ENCODE measurements around the gene EDA. TPM values are rescaled to one million over a fixed set of nuclear protein-coding genes. Genes with fewer than 3 reads are reported as not detected.

The EDA gene
- 0.07 TPM in 1 of 2 replicates, not detected in the other for total RNA-seq (2014; rRNA removed; shearing (Covaris generic); ENCODE audit: low replicate concordance)

GRCh38 chrX:69615779-69616456 lies at the start of gene EDA:
TSS of gene EDA (plus strand) at chrX:69616113.
- peak; percentile 77 for DNase-seq
- no peaks in the 10 kb centered on the region for H3K9me3 ChIP-seq
- H3K36me3 ChIP-seq: no peaks in the 10 kb centered on the region
- H3K27me3 ChIP-seq: peaks cover 9% of the 10 kb centered on the region; the same call in 1 of the 2 replicates
- H3K4me3 ChIP-seq: peak within 1 kb of the TSS; percentile 35

- Histone ChIP-seq H3K27me3 (no peaks in the 10 kb centered on the region), H3K4me3 (no peak overlapping the region), H3K36me3 (no peaks in the 10 kb centered on the region), H3K9me3 (no peaks in the 10 kb centered on the region)
- DNase-seq: no peak
These were observed 47.1 kb upstream of the EDA start for GRCh38 chrX:69568828-69569227.

- Histone ChIP-seq H3K9me3 (no peaks in the 10 kb centered on the region), H3K4me3 (no peak overlapping the region), H3K36me3 (no peaks in the 10 kb centered on the region), H3K27me3 (no peaks in the 10 kb centered on the region)
- no peak for DNase-seq
These were observed 18.5 kb upstream of the EDA start for GRCh38 chrX:69597399-69597798.

DNA sequence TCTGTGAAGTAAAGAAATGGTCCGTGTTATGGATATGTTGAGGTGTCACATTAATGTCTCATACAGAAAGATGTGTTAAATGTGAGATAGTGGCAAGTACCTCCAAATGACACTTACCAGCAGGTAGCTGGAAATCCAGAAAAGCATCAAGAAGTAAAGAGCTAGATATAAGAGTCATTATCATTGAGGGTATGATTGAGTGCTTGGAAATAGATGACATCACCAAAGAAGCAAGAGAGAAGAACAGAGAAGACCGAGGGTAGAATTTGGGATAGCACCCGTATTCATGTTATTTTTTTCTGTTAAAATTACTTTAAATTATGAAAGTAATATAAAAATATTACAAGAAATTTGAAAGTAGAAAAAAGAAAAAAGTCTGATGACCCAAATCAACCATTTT lies 15.7 kb upstream of the EDA start:
- Histone ChIP-seq H3K9me3 (no peaks in the 10 kb centered on the region), H3K27me3 (no peaks in the 10 kb centered on the region), H3K4me3 (no peak overlapping the region), H3K36me3 (no peaks in the 10 kb centered on the region)
- no peak for DNase-seq

DNA sequence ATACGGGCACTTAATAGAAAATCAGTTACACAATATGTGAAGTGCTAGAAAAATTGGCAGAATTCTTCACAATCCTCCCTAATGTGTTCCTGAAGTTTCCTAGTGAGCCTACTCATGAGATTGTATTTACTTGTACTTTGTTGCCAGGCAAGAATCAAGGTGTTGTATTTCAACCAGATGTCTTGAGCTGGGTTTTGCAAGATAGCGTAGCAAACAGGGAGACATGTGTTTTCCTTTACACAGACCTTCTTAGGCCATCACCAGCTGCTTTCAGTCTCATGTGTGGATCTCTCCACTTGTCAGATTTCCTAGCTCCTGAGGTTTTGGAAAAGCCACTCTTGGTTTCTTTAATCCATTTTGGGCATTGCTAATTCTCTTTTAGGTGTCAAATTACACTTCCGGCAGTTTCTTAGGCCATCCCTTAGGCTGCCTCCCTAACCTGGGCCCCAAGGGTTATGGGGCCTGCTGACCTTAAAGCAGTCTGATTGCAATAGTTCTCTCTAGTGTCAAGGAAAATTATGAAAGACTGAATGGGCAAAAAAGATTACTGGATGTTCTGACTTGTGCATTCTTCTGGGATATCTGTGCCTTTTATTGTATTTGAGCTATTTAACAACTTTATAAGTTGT lies 12.2 kb upstream of the EDA start:
- no peak for DNase-seq
- Histone ChIP-seq H3K9me3 (no peaks in the 10 kb centered on the region), H3K36me3 (no peaks in the 10 kb centered on the region), H3K27me3 (no peaks in the 10 kb centered on the region), H3K4me3 (no peak overlapping the region)

- H3K4me3 ChIP-seq: no peak overlapping the region
- DNase-seq: no peak
- H3K27me3 ChIP-seq: no peaks in the 10 kb centered on the region
These were observed 10.4 kb upstream of the EDA start for GRCh38 chrX:69605521-69605920.

GRCh38 chrX:69607616-69608015 lies 8.3 kb upstream of the EDA start:
- Histone ChIP-seq H3K4me3 (no peak overlapping the region), H3K27me3 (no peaks in the 10 kb centered on the region), H3K36me3 (no peaks in the 10 kb centered on the region), H3K9me3 (no peaks in the 10 kb centered on the region)
- DNase-seq: no peak

More at GRCh38 chrX:69605521-69605920, 10.4 kb upstream of the EDA start:
- H3K36me3 ChIP-seq: no peaks in the 10 kb centered on the region
- H3K9me3 ChIP-seq: no peaks in the 10 kb centered on the region

DNA sequence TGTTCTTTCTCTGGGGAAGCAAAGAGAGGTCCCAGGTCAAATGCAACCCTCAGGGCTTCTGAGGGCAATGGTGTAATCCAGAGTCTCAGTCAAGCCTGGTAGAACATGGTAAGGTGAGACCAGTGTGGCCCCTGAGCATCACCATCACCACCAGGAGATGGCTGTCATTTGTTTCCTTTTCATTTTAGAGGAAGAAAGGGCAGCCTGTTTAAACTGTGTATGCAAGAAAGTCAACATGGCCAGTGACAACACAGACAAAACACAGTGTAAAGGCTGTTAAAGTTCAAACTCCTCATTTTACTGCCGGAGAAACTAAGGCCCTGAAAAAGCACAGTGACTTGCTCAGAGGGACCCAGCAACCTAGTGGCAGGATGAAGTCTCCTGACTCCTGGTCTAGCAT lies 2.0 kb upstream of the EDA start:
- peaks cover 9% of the 10 kb centered on the region; the same call in 1 of the 2 replicates for H3K27me3 ChIP-seq
- H3K36me3 ChIP-seq: no peaks in the 10 kb centered on the region
- H3K9me3 ChIP-seq: no peaks in the 10 kb centered on the region
- H3K4me3 ChIP-seq: no peak overlapping the region
- no peak for DNase-seq

GRCh38 chrX:69614886-69615285 lies 1.0 kb upstream of the EDA start:
- peaks cover 9% of the 10 kb centered on the region; the same call in 1 of the 2 replicates for H3K27me3 ChIP-seq
- H3K4me3 ChIP-seq: no peak overlapping the region
- H3K9me3 ChIP-seq: no peaks in the 10 kb centered on the region
- DNase-seq: no peak
- H3K36me3 ChIP-seq: no peaks in the 10 kb centered on the region

- H3K9me3 ChIP-seq: no peaks in the 10 kb centered on the region
- H3K27me3 ChIP-seq: peaks cover 9% of the 10 kb centered on the region; the same call in 1 of the 2 replicates
- no peak for DNase-seq
- no peaks in the 10 kb centered on the region for H3K36me3 ChIP-seq
- no peak overlapping the region for H3K4me3 ChIP-seq
These were observed 571 bp upstream of the EDA start for GRCh38 chrX:69615342-69615741.

GRCh38 chrX:69616457-69617203 lies 717 bp downstream of the EDA start:
- peaks cover 9% of the 10 kb centered on the region; the same call in 1 of the 2 replicates for H3K27me3 ChIP-seq
- no peak overlapping the region; the same call in 1 of the 2 replicates for H3K4me3 ChIP-seq
- peak; percentile 0 for DNase-seq
- no peaks in the 10 kb centered on the region for H3K9me3 ChIP-seq
- H3K36me3 ChIP-seq: no peaks in the 10 kb centered on the region

DNA sequence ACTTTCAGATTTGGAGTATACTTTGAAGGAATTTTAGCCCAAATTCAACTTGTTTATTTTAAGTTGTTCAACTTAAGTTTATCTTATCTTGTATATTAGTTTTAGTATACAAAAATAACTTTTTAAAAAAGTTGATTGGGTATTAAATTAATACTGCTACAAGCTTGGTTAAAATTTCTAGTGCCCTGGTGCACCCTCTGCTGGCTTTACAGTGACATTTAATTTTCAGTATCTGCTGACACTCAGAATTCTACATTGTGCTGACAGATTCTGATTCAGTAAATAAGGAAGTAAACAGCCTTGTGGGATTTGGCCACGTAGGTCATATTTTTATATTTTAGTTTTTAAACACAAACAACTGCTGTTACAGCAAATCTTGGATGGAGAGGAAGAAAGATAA lies 2.9 kb downstream of the EDA start:
- H3K27me3 ChIP-seq: peaks cover 9% of the 10 kb centered on the region; the same call in 1 of the 2 replicates
- no peaks in the 10 kb centered on the region for H3K9me3 ChIP-seq
- H3K4me3 ChIP-seq: no peak overlapping the region
- no peaks in the 10 kb centered on the region for H3K36me3 ChIP-seq
- no peak for DNase-seq

DNA sequence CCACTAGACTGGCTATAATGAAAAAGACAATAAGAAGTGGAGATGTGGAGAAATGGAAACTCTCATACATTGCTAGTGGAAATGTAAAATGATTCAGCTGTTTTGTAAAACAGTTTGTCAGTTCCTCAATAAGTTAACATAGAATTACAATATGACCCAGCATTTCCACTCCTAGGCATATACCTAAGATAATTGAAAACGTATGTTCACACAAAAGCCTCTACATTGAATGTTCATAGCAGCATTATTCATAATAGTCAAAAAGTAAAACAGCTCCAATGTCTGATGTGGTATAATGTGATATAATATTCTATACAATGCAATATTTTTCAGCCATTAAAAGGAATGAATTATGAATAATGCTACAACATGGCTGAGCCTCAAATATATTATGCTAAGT lies 10.2 kb downstream of the EDA start:
- Histone ChIP-seq H3K9me3 (no peaks in the 10 kb centered on the region), H3K36me3 (no peaks in the 10 kb centered on the region), H3K4me3 (no peak overlapping the region), H3K27me3 (no peaks in the 10 kb centered on the region)
- no peak for DNase-seq

DNA sequence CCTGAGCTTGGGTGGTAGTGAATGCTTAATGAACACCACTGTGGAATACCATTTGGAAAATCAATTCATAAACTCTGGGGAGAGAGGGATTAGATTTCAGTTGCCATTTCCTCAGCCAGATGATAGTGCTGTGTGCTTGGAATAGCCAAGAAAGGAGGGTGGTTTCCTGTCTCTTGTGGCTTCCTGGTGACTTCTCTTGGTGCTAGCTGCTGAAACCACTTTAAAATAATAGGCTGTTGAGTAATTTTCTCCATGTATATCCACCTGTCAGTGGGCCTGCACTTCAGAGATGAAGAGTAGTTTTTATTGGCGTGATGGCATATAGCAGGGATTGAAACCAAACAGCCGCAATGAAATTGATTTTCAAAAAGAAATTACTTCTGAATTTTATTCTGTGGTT lies 11.8 kb downstream of the EDA start:
- Histone ChIP-seq H3K27me3 (no peaks in the 10 kb centered on the region), H3K4me3 (no peak overlapping the region), H3K36me3 (no peaks in the 10 kb centered on the region), H3K9me3 (no peaks in the 10 kb centered on the region)
- no peak for DNase-seq

DNA sequence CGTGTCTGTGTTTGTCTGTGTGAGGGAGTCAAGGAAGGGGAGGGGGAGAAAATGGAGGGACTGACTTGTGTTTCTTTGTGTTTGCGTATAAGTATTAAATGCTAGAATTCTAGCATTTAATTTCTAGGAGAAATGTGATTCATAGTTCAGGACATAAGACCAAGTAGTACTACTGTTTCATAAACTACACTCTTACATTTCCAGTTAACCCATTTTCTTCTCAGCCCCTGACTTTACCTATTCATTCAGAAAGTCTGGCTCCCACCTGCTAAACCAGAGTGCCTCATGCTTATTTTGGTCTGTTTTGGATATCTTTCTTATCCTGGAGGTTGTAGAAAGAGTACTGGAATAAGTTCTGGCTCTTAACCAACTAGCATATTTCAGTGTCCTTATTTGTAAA lies 14.2 kb downstream of the EDA start:
- no peaks in the 10 kb centered on the region for H3K9me3 ChIP-seq
- H3K27me3 ChIP-seq: no peaks in the 10 kb centered on the region
- no peaks in the 10 kb centered on the region for H3K36me3 ChIP-seq
- DNase-seq: no peak
- no peak overlapping the region for H3K4me3 ChIP-seq

- no peak for DNase-seq
These were observed 48.8 kb downstream of the EDA start for GRCh38 chrX:69664693-69665092.

GRCh38 chrX:69670001-69670555 lies 54.2 kb downstream of the EDA start:
- Histone ChIP-seq H3K9me3 (no peaks in the 10 kb centered on the region), H3K4me3 (no peak overlapping the region), H3K36me3 (no peaks in the 10 kb centered on the region), H3K27me3 (no peaks in the 10 kb centered on the region)
- DNase-seq: no peak

More at GRCh38 chrX:69664693-69665092, 48.8 kb downstream of the EDA start:
- Histone ChIP-seq H3K36me3 (no peaks in the 10 kb centered on the region), H3K27me3 (no peaks in the 10 kb centered on the region), H3K4me3 (no peak overlapping the region), H3K9me3 (no peaks in the 10 kb centered on the region)

Measured in MG63 (cell line).